Neural crest cell (in vitro differentiated cells): ENCODE results near the gene CHAD. TPM values are rescaled to one million over a fixed set of nuclear protein-coding genes. Genes with fewer than 3 reads are reported as not detected.

Source experiments
- DNase-seq: peaks from one replicate; pipeline ENCODE4 v3.0.0; 2021; ENCODE audit warnings: low read depth, mixed read lengths, low spot score
- H3K27ac Mint-ChIP-seq: one replicate; pipeline ENCODE4 v1.8.0; 2021; ENCODE audit warnings: mild to moderate bottlenecking, mixed read lengths; ENCODE audit not compliant: unreplicated experiment
- H3K27me3 Mint-ChIP-seq: 2 replicates; pipeline ENCODE4 v1.8.0; 2021; ENCODE audit warnings: low read depth, mild to moderate bottlenecking, mixed read lengths
- H3K36me3 Mint-ChIP-seq: 2 replicates; pipeline ENCODE4 v1.8.0; 2021; ENCODE audit warnings: low read depth, mild to moderate bottlenecking, mixed read lengths
- H3K4me1 Mint-ChIP-seq: 2 replicates; pipeline ENCODE4 v1.8.0; 2021; ENCODE audit warnings: mixed read lengths
- H3K4me3 Mint-ChIP-seq: one replicate; pipeline ENCODE4 v1.8.0; 2021; ENCODE audit warnings: mild to moderate bottlenecking, mixed read lengths
- H3K9me3 Mint-ChIP-seq: 2 replicates; pipeline ENCODE4 v1.8.0; 2021; ENCODE audit warnings: mixed read lengths
- CTCF ChIP-seq: fragments of 200-600 bp; sonication (generic); conservative IDR thresholded peaks from 2 replicates; pipeline ENCODE4 v1.5.0; 2021; ENCODE audit warnings: antibody characterized with exemption, mild to moderate bottlenecking
- total RNA-seq: library from RNA; stranded (reverse); gene quantifications from 2 replicates; pipeline ENCODE4 v1.2.1, GENCODE V29; 2021

Gene CHAD
- total RNA-seq, 1 donor from 2014 or later, result 0.19 TPM

- Mint-ChIP-seq H3K4me1 (peaks cover 16% of the 10 kb centered on the region), H3K9me3 (no peaks in the 10 kb centered on the region), H3K4me3 (no peak overlapping the region), H3K27me3 (peaks cover 42% of the 10 kb centered on the region), H3K36me3 (no peaks in the 10 kb centered on the region), H3K27ac (no peak overlapping the region)
- TF ChIP-seq CTCF, result no peak
- DNase-seq, result no peak
These were observed 2.6 kb upstream of the CHAD start for GRCh38 chr17:50471009-50471905.

- no peaks in the 10 kb centered on the region for H3K36me3 Mint-ChIP-seq
- no peak for TF ChIP-seq CTCF
- H3K27ac Mint-ChIP-seq, result no peak overlapping the region
- no peak for DNase-seq
- peaks cover 43% of the 10 kb centered on the region for H3K27me3 Mint-ChIP-seq
- peaks cover 16% of the 10 kb centered on the region for H3K4me1 Mint-ChIP-seq
- H3K9me3 Mint-ChIP-seq, result no peaks in the 10 kb centered on the region
- H3K4me3 Mint-ChIP-seq, result peak overlapping the region; percentile 23
These were observed 1.7 kb upstream of the CHAD start for GRCh38 chr17:50470426-50470825.

- Mint-ChIP-seq H3K4me3 (peak overlapping the region; percentile 23), H3K27ac (no peak overlapping the region), H3K27me3 (peaks cover 44% of the 10 kb centered on the region), H3K4me1 (peaks cover 16% of the 10 kb centered on the region), H3K36me3 (no peaks in the 10 kb centered on the region), H3K9me3 (no peaks in the 10 kb centered on the region)
- TF ChIP-seq CTCF, result no peak
- DNase-seq, result no peak
These were observed 1.1 kb upstream of the CHAD start for GRCh38 chr17:50469671-50470305.

GRCh38 chr17:50469208-50469605 is 527 bp upstream of the CHAD start:
- no peak overlapping the region for H3K27ac Mint-ChIP-seq
- H3K4me1 Mint-ChIP-seq, result peaks cover 16% of the 10 kb centered on the region
- DNase-seq, result no peak
- H3K27me3 Mint-ChIP-seq, result peaks cover 44% of the 10 kb centered on the region
- H3K36me3 Mint-ChIP-seq, result no peaks in the 10 kb centered on the region
- H3K4me3 Mint-ChIP-seq, result no peak overlapping the region
- TF ChIP-seq CTCF, result no peak
- no peaks in the 10 kb centered on the region for H3K9me3 Mint-ChIP-seq

GRCh38 chr17:50467855-50468303 is 801 bp downstream of the CHAD start:
- Mint-ChIP-seq H3K36me3 (no peaks in the 10 kb centered on the region), H3K4me3 (peak overlapping the region; percentile 80), H3K27me3 (peaks cover 44% of the 10 kb centered on the region), H3K4me1 (peaks cover 16% of the 10 kb centered on the region), H3K9me3 (no peaks in the 10 kb centered on the region), H3K27ac (no peak overlapping the region)
- no peak for DNase-seq
- TF ChIP-seq CTCF, result no peak
